ENCODE results near the gene ABCC3.

ABCC3 gene

GRCh38 chr17:50692448-50693035, 57.9 kb downstream of the ABCC3 start:
- Histone ChIP-seq H2BK120ac (ENCODE audit: low read depth, low read length) (no peak overlapping the region), H2BK5ac (ENCODE audit: low read depth, low read length, poor library complexity, severe bottlenecking) (peak overlapping the region; percentile 84), H3K9ac (ENCODE audit: low read length) (peak overlapping the region; percentile 45), H3K4me2 (ENCODE audit: low read length, poor library complexity, severe bottlenecking) (peak overlapping the region; percentile 54), H3K9me3 (ENCODE audit: control insufficient read depth, low read length) (no peaks in the 10 kb centered on the region), H2AFZ (ENCODE audit: low read depth, low read length) (no peak overlapping the region), H3K4me3 (ENCODE audit: insufficient read depth in 1 of 2, low read depth in 1 of 2, low read length in 2 of 2) (no peak overlapping the region), H3K4me1 (ENCODE audit: control insufficient read depth, insufficient read depth, low read depth, low read length) (peaks cover 40% of the 10 kb centered on the region), H3K27me3 (ENCODE audit: control insufficient read depth in 1 of 2, insufficient read depth in 1 of 2, low read length in 2 of 2) (no peaks in the 10 kb centered on the region), H2AK5ac (ENCODE audit: low read length, severe bottlenecking) (peak overlapping the region; percentile 57), H3K27ac (ENCODE audit: low read length, poor library complexity, severe bottlenecking) (peak overlapping the region; percentile 97), H2BK15ac (ENCODE audit: low read depth, poor library complexity, severe bottlenecking) (no peak overlapping the region), H2BK12ac (ENCODE audit: low read length in 2 of 2) (no peak overlapping the region), H3K18ac (ENCODE audit: low read depth in 1 of 2, low read length in 2 of 2) (no peak overlapping the region), H4K8ac (ENCODE audit: low read length) (no peak overlapping the region), H3K23ac (ENCODE audit: low read length in 2 of 2) (no peak overlapping the region), H3K4ac (ENCODE audit: low read depth in 1 of 2, low read length in 2 of 2) (no peak overlapping the region), H3K14ac (ENCODE audit: low read length in 2 of 2) (no peak overlapping the region), H3K36me3 (ENCODE audit: control insufficient read depth in 1 of 2, insufficient read depth in 2 of 2, low read depth in 1 of 2, low read length in 2 of 2) (peaks cover 9 to 51% of the 10 kb centered on the region in 2 experiments), H3K79me1 (replicated peaks; ENCODE audit: low read length, poor library complexity, severe bottlenecking) (peaks cover 8% of the 10 kb centered on the region), H4K91ac (ENCODE audit: low read length) (no peak overlapping the region)
- no peak for DNase-seq
- WGBS, result 92% methylated on average over 6 of the region's 6 CpGs

DNA sequence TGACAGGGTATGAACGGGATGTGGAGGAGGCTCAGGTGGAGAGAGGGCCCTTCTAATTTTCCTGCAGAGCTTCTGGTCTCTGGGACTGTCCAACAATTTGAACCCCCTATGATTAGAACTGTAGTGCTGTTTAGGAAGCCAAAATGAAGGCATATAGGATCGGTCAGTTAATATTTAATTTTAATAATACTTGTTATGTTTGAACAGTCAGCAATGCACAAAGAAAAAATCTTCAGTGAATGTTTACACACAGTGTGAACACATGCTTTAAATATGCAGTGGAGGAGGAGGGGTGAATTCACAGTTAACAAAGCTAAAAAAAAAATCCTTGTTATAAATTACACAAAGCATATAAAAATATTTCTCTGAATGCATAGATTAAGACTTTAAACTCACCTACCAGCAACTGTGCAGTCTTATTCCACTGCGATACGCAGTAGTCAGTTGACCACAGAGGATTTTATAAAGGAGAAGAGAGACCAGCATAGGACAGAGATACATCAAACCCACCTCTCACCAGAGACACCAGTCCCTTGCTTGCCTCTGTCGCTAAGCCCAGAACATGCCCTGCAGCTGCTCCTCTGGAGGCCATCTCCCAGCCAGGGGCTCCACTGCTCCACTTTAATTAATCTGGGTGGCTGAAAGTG, 58.5 kb downstream of the ABCC3 start:
- no peak overlapping the region for H3K18ac ChIP-seq (ENCODE audit: low read depth in 1 of 2, low read length in 2 of 2)
- H3K27me3 ChIP-seq (ENCODE audit: control insufficient read depth in 1 of 2, insufficient read depth in 1 of 2, low read length in 2 of 2), result no peaks in the 10 kb centered on the region
- H3K4me2 ChIP-seq (ENCODE audit: low read length, poor library complexity, severe bottlenecking), result peak overlapping the region; percentile 54
- no peak overlapping the region for H2AFZ ChIP-seq (ENCODE audit: low read depth, low read length)
- DNase-seq, result no peak
- no peaks in the 10 kb centered on the region for H3K9me3 ChIP-seq (ENCODE audit: control insufficient read depth, low read length)
- H3K14ac ChIP-seq (ENCODE audit: low read length in 2 of 2), result no peak overlapping the region
- peak overlapping the region; percentile 99 for H2AK5ac ChIP-seq (ENCODE audit: low read length, severe bottlenecking)
- H3K36me3 ChIP-seq (ENCODE audit: control insufficient read depth in 1 of 2, insufficient read depth in 2 of 2, low read depth in 1 of 2, low read length in 2 of 2), result peaks cover 9 to 58% of the 10 kb centered on the region in 2 experiments
- peaks cover 10% of the 10 kb centered on the region for H3K79me1 ChIP-seq (replicated peaks; ENCODE audit: low read length, poor library complexity, severe bottlenecking)
- peak overlapping the region; percentile 100 for H2BK5ac ChIP-seq (ENCODE audit: low read depth, low read length, poor library complexity, severe bottlenecking)
- 96% methylated on average over 4 of the region's 5 CpGs for WGBS
- no peak overlapping the region for H4K91ac ChIP-seq (ENCODE audit: low read length)
- H3K27ac ChIP-seq (ENCODE audit: low read length, poor library complexity, severe bottlenecking), result peak overlapping the region; percentile 99
- H2BK120ac ChIP-seq (ENCODE audit: low read depth, low read length), result no peak overlapping the region
- peaks cover 37% of the 10 kb centered on the region for H3K4me1 ChIP-seq (ENCODE audit: control insufficient read depth, insufficient read depth, low read depth, low read length)
- no peak overlapping the region for H3K23ac ChIP-seq (ENCODE audit: low read length in 2 of 2)
- H2BK12ac ChIP-seq (ENCODE audit: low read length in 2 of 2), result no peak overlapping the region
- no peak overlapping the region for H3K4me3 ChIP-seq (ENCODE audit: insufficient read depth in 1 of 2, low read depth in 1 of 2, low read length in 2 of 2)
- H4K8ac ChIP-seq (ENCODE audit: low read length), result no peak overlapping the region
- no peak overlapping the region for H2BK15ac ChIP-seq (ENCODE audit: low read depth, poor library complexity, severe bottlenecking)
- H3K4ac ChIP-seq (ENCODE audit: low read depth in 1 of 2, low read length in 2 of 2), result no peak overlapping the region
- H3K9ac ChIP-seq (ENCODE audit: low read length), result peak overlapping the region; percentile 45

DNA sequence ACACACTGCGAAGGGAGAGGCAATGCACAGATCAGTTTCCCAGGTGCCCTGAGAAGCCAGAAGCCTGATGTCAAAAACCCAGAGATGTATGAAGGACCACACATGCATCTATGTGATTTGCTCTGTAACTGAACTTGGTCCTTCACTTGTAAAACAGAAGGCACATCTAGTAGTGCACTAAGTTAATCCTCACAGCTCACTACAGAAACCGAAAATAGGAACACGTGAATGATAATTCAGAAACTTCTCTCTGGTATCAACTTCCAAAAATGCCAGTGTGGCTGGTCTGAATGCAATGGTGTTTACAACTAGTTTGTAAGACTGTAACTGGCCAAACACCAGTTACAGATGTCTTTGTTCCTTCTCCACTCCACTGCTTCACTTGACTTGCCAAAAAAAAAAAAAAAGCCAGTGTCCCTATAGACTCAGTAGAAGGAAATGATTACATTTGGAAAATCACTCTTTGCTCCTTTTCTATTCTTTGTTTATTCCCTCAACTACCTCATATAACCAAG, 61.7 kb downstream of the ABCC3 start:
- H4K91ac ChIP-seq (ENCODE audit: low read length), result no peak overlapping the region
- no peaks in the 10 kb centered on the region for H3K27me3 ChIP-seq (ENCODE audit: control insufficient read depth in 1 of 2, insufficient read depth in 1 of 2, low read length in 2 of 2)
- no peak overlapping the region for H3K18ac ChIP-seq (ENCODE audit: low read depth in 1 of 2, low read length in 2 of 2)
- H3K9me3 ChIP-seq (ENCODE audit: control insufficient read depth, low read length), result no peaks in the 10 kb centered on the region
- peaks cover 18 to 79% of the 10 kb centered on the region in 2 experiments for H3K36me3 ChIP-seq (ENCODE audit: control insufficient read depth in 1 of 2, insufficient read depth in 2 of 2, low read depth in 1 of 2, low read length in 2 of 2)
- H2BK12ac ChIP-seq (ENCODE audit: low read length in 2 of 2), result no peak overlapping the region
- H2BK5ac ChIP-seq (ENCODE audit: low read depth, low read length, poor library complexity, severe bottlenecking), result no peak overlapping the region
- H3K4ac ChIP-seq (ENCODE audit: low read depth in 1 of 2, low read length in 2 of 2), result no peak overlapping the region
- no peak overlapping the region for H2BK120ac ChIP-seq (ENCODE audit: low read depth, low read length)
- no peak overlapping the region for H3K9ac ChIP-seq (ENCODE audit: low read length)
- no peak overlapping the region for H3K4me2 ChIP-seq (ENCODE audit: low read length, poor library complexity, severe bottlenecking)
- no peak for DNase-seq
- no peak overlapping the region for H2AK5ac ChIP-seq (ENCODE audit: low read length, severe bottlenecking)
- peaks cover 13% of the 10 kb centered on the region for H3K79me1 ChIP-seq (replicated peaks; ENCODE audit: low read length, poor library complexity, severe bottlenecking)
- H3K4me3 ChIP-seq (ENCODE audit: insufficient read depth in 1 of 2, low read depth in 1 of 2, low read length in 2 of 2), result no peak overlapping the region
- no peak overlapping the region for H3K23ac ChIP-seq (ENCODE audit: low read length in 2 of 2)
- H2BK15ac ChIP-seq (ENCODE audit: low read depth, poor library complexity, severe bottlenecking), result no peak overlapping the region
- H3K27ac ChIP-seq (ENCODE audit: low read length, poor library complexity, severe bottlenecking), result no peak overlapping the region
- H2AFZ ChIP-seq (ENCODE audit: low read depth, low read length), result no peak overlapping the region
- 86% methylated on average over 1 of the region's 3 CpGs for WGBS
- H3K4me1 ChIP-seq (ENCODE audit: control insufficient read depth, insufficient read depth, low read depth, low read length), result peaks cover 17% of the 10 kb centered on the region
- no peak overlapping the region for H3K14ac ChIP-seq (ENCODE audit: low read length in 2 of 2)
- no peak overlapping the region for H4K8ac ChIP-seq (ENCODE audit: low read length)

DNA sequence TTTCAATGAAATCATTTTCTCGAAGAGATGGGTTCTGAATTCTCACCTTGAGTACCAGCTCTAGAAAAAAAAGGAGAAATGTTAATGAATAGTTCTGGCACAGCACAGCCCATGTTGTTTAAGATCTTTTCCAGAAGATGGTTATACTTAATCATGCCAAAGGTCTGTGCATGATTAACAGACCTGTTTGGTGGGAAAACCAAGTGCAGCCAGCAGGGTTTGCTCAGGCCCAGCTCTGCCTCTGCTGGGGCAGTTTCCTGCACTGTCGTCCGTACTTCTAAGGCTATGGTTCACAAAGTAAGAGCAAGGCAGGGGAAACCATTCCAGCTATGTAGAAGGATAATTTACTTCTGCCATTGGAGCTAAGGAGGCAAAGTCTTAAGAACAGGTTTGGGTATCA, 62.4 kb downstream of the ABCC3 start:
- Histone ChIP-seq H3K4me2 (ENCODE audit: low read length, poor library complexity, severe bottlenecking) (no peak overlapping the region), H4K91ac (ENCODE audit: low read length) (no peak overlapping the region), H3K27ac (ENCODE audit: low read length, poor library complexity, severe bottlenecking) (peak overlapping the region; percentile 43), H2AK5ac (ENCODE audit: low read length, severe bottlenecking) (no peak overlapping the region), H3K79me1 (replicated peaks; ENCODE audit: low read length, poor library complexity, severe bottlenecking) (peaks cover 13% of the 10 kb centered on the region), H2BK120ac (ENCODE audit: low read depth, low read length) (no peak overlapping the region), H3K27me3 (ENCODE audit: control insufficient read depth in 1 of 2, insufficient read depth in 1 of 2, low read length in 2 of 2) (no peaks in the 10 kb centered on the region), H2BK12ac (ENCODE audit: low read length in 2 of 2) (no peak overlapping the region), H3K9ac (ENCODE audit: low read length) (no peak overlapping the region), H3K23ac (ENCODE audit: low read length in 2 of 2) (no peak overlapping the region), H3K4me1 (ENCODE audit: control insufficient read depth, insufficient read depth, low read depth, low read length) (peaks cover 12% of the 10 kb centered on the region), H2BK15ac (ENCODE audit: low read depth, poor library complexity, severe bottlenecking) (no peak overlapping the region), H3K4ac (ENCODE audit: low read depth in 1 of 2, low read length in 2 of 2) (no peak overlapping the region), H3K14ac (ENCODE audit: low read length in 2 of 2) (no peak overlapping the region), H3K9me3 (ENCODE audit: control insufficient read depth, low read length) (no peaks in the 10 kb centered on the region), H2AFZ (ENCODE audit: low read depth, low read length) (no peak overlapping the region), H2BK5ac (ENCODE audit: low read depth, low read length, poor library complexity, severe bottlenecking) (no peak overlapping the region), H3K18ac (ENCODE audit: low read depth in 1 of 2, low read length in 2 of 2) (no peak overlapping the region), H4K8ac (ENCODE audit: low read length) (no peak overlapping the region), H3K4me3 (ENCODE audit: insufficient read depth in 1 of 2, low read depth in 1 of 2, low read length in 2 of 2) (no peak overlapping the region), H3K36me3 (ENCODE audit: control insufficient read depth in 1 of 2, insufficient read depth in 2 of 2, low read depth in 1 of 2, low read length in 2 of 2) (peaks cover 18 to 73% of the 10 kb centered on the region in 2 experiments)
- DNase-seq, result no peak
- 97% methylated on average over 3 of the region's 3 CpGs for WGBS
